Progenitor cell of endocrine pancreas (in vitro differentiated cells): Measurements from ENCODE around the gene URGCP. TPM values are rescaled to one million over a fixed set of nuclear protein-coding genes. Genes with fewer than 3 reads are reported as not detected.

ENCODE experiments used
- DNase-seq: peaks from one replicate; pipeline ENCODE4 v3.0.0; 2021; ENCODE audit warnings: low spot score; ENCODE audit not compliant: unreplicated experiment
- H3K27ac Mint-ChIP-seq: 2 replicates; pipeline ENCODE4 v1.8.0; 2021; ENCODE audit warnings: mild to moderate bottlenecking, moderate library complexity, mixed read lengths
- H3K27me3 Mint-ChIP-seq: 2 replicates; pipeline ENCODE4 v1.8.0; 2021; ENCODE audit warnings: mixed read lengths
- H3K36me3 Mint-ChIP-seq: 2 replicates; pipeline ENCODE4 v1.8.0; 2022; ENCODE audit warnings: mixed read lengths; ENCODE audit not compliant: insufficient read depth
- H3K4me1 Mint-ChIP-seq: 2 replicates; pipeline ENCODE4 v1.8.0; 2021; ENCODE audit warnings: low read depth, mixed read lengths
- H3K4me3 Mint-ChIP-seq: 2 replicates; pipeline ENCODE4 v1.8.0; 2021; ENCODE audit warnings: low read depth, mild to moderate bottlenecking, moderate library complexity, mixed read lengths
- H3K9me3 Mint-ChIP-seq: 2 replicates; pipeline ENCODE4 v1.8.0; 2021; ENCODE audit warnings: low read depth, mixed read lengths
- total RNA-seq: library from RNA; stranded (reverse); gene quantifications from 2 replicates; pipeline ENCODE4 v1.2.1, GENCODE V29; 2021
- TF ChIP-seq, protein P1 (sequence below): fragments of 200-600 bp; sonication (generic); IDR thresholded peaks from one replicate; pipeline ENCODE4 v1.5.0; 2021; ENCODE audit warnings: antibody characterized with exemption, mild to moderate bottlenecking; ENCODE audit not compliant: unreplicated experiment

URGCP gene
- total RNA-seq, 1 donor from 2014 or later = 40.0 TPM

DNA sequence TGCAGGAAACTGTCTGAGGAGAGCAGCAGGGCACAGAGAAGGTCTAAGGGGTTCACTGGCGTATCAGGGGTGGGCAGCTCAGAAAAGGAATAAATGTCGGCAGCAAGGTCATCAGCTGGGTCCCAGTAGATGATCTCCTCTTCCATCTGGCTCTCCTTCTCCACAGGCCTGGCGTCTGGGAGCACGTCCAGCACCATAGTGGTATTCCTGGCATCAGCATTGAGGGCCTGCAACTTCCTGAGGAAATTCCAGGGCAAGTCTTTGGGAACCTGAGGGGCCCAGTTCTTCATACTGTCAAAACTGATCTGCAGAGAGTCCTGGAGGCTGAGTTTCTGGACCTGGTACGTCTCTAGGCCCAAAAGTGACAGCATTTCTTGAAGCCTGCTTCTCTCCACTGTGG is 27.5 kb downstream of the URGCP start:
- no peak overlapping the region for H3K27ac Mint-ChIP-seq
- H3K4me1 Mint-ChIP-seq = no peaks in the 10 kb centered on the region
- no peak for DNase-seq
- H3K27me3 Mint-ChIP-seq = no peaks in the 10 kb centered on the region
- TF ChIP-seq, protein P1, sequence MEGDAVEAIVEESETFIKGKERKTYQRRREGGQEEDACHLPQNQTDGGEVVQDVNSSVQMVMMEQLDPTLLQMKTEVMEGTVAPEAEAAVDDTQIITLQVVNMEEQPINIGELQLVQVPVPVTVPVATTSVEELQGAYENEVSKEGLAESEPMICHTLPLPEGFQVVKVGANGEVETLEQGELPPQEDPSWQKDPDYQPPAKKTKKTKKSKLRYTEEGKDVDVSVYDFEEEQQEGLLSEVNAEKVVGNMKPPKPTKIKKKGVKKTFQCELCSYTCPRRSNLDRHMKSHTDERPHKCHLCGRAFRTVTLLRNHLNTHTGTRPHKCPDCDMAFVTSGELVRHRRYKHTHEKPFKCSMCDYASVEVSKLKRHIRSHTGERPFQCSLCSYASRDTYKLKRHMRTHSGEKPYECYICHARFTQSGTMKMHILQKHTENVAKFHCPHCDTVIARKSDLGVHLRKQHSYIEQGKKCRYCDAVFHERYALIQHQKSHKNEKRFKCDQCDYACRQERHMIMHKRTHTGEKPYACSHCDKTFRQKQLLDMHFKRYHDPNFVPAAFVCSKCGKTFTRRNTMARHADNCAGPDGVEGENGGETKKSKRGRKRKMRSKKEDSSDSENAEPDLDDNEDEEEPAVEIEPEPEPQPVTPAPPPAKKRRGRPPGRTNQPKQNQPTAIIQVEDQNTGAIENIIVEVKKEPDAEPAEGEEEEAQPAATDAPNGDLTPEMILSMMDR = no peak
- H3K4me3 Mint-ChIP-seq = no peak overlapping the region
- H3K36me3 Mint-ChIP-seq = peaks cover 19% of the 10 kb centered on the region
- H3K9me3 Mint-ChIP-seq = no peaks in the 10 kb centered on the region

DNA sequence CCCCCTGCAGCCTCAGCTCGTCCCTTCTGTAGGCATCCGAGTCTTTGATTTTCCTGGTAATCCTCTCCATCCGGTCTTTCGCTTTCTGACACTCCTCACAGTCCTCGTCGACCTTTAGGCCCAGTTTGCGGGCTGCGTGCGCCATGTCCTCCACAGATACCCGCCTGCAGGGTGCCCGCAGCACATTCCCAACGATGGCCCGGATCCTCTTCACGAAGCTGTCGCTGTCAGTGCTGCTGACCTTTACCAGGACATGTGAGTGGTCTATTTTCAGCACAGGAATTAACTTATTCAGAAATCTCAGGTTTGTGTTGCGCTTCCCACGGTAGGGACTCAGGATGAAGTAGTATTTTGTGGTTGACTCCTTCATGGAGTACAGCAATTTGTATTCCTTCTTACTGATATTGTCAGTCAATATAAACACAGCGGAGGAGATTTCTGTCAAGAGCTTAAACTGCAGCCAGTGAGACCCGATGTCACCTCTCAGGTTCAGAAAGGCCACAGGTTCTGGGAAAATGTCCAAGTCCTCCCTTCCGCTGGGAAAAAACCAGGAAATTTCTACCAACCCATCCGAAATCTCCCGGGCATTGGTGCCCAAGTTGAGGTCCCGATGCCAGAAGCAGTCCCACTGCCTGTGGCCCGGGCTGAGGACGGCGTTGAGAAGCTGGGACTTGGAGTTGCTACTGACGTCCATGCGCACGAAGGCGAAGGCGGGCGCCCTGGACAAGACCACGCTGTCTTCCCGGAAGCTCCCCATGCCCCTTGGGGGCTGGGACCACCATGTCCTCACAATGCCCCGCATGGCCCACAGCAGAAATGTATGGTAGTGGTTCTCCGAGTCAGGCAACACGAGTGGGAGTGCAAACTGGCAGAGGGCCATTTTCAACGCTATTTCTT is 28.2 kb downstream of the URGCP start:
- Mint-ChIP-seq H3K9me3 (no peaks in the 10 kb centered on the region), H3K36me3 (peaks cover 17% of the 10 kb centered on the region), H3K27me3 (no peaks in the 10 kb centered on the region), H3K4me1 (no peaks in the 10 kb centered on the region), H3K27ac (no peak overlapping the region), H3K4me3 (no peak overlapping the region)
- no peak for DNase-seq
- TF ChIP-seq, protein P1 = no peak

DNA sequence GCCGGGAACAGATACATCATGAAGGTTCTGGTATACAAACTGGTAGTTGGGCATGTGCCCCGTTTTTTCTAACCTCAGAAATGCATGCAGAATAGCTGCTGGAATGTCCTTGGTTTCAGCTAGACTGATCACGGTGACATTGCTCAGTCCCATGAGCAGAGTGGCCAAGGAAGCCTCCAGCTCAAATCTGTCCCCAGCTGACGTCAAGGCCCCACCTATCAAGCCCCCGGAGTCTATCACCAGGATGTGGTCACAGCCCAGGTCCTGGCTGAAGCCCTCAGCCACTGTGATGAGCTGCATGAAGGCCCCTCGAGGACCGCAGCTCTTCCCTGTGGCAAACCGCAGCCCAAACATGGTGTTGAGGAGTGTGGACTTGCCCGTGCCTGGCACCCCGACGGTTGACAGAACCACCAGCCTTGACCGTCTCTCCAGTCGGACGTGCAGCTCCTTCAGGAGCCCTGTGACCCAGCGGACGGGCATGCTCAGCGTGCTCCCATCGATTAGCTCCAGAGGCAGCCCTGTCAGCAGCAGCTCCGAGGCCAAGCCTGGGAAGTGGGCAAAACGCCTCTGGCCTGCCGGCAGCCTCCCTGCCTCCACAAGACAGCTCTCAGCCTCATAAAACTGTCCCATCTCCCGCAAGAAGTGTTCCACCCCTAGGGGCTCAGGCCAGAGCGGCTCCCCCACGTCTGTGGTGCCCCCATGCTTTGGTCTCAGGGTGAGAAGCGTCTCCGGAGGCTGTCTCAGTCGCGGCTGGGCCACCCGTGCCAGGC is 29.2 kb downstream of the URGCP start:
- H3K27ac Mint-ChIP-seq = no peak overlapping the region
- H3K9me3 Mint-ChIP-seq = no peaks in the 10 kb centered on the region
- no peak for DNase-seq
- no peak overlapping the region for H3K4me3 Mint-ChIP-seq
- peaks cover 17% of the 10 kb centered on the region for H3K36me3 Mint-ChIP-seq
- TF ChIP-seq, protein P1 = no peak
- H3K4me1 Mint-ChIP-seq = peaks cover 1% of the 10 kb centered on the region
- no peaks in the 10 kb centered on the region for H3K27me3 Mint-ChIP-seq

DNA sequence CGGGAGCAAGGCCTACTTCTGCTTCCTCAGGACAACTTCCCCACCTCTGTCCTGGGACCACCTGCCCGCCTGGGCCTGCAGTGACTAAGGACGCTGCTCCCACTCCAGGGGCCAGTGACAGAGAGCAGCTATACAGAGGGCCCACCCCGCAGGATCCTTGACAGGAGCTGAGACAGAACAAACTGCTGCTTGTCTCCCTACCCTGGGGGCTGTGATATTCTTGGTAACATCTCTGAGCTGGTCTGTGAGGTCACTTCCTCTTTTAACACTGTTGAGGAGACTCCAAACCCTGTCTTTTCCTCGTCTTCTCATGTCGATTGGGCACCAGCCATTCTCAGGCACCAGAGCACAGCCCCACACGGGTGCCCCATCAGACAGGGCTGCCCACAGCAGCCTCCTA is 30.2 kb downstream of the URGCP start:
- TF ChIP-seq, protein P1 = no peak
- peaks cover 1% of the 10 kb centered on the region for H3K4me1 Mint-ChIP-seq
- no peak overlapping the region for H3K4me3 Mint-ChIP-seq
- no peak for DNase-seq
- no peaks in the 10 kb centered on the region for H3K27me3 Mint-ChIP-seq
- no peak overlapping the region for H3K27ac Mint-ChIP-seq
- peaks cover 11% of the 10 kb centered on the region for H3K36me3 Mint-ChIP-seq
- H3K9me3 Mint-ChIP-seq = no peaks in the 10 kb centered on the region

DNA sequence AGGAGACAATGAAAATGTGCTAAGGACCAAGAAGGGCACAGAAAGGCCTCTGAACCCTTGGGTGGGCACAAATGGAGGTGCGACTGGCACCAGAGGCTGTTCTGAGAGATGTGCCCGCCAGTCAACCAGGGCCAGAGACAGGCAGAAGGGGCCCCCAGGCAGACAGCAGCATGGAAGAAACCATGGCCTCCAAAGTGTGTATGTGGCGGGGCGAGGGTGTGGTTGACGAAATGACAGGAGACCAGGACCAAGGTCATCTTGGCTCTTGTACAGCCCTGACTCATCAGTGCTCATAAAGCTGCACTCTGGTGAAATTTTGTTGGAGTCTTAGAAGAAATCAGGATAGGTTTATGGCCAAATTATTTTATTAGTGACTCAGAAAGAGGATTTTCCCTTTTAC is 33.1 kb downstream of the URGCP start:
- TF ChIP-seq, protein P1 = no peak
- Mint-ChIP-seq H3K27ac (no peak overlapping the region), H3K4me1 (peaks cover 10% of the 10 kb centered on the region), H3K4me3 (no peak overlapping the region), H3K27me3 (peaks cover 9% of the 10 kb centered on the region), H3K36me3 (peaks cover 7% of the 10 kb centered on the region), H3K9me3 (no peaks in the 10 kb centered on the region)
- DNase-seq = no peak
